Neural progenitor cell (in vitro differentiated cells): Measurements from ENCODE around the gene XRCC1.

Source experiments
- CTCF ChIP-seq: fragments of 200-600 bp; sonication (generic); IDR thresholded peaks from 2 replicates; pipeline ENCODE4 v1.5.1; 2017; ENCODE audit warnings: antibody characterized with exemption, mild to moderate bottlenecking
- EZH2 ChIP-seq: fragments of 200-600 bp; sonication (generic); IDR thresholded peaks from 2 replicates; pipeline ENCODE4 v1.6.1; 2017; ENCODE audit warnings: antibody characterized with exemption, mild to moderate bottlenecking, moderate library complexity

- TF ChIP-seq CTCF: no peak
- no peak for TF ChIP-seq EZH2
These were observed 23.3 kb upstream of the XRCC1 start for GRCh38 chr19:43598445-43599240.
